CD4-positive, alpha-beta T cell (primary cell): ENCODE results near the gene SASH3. TPM values are rescaled to one million over a fixed set of nuclear protein-coding genes. Genes with fewer than 3 reads are reported as not detected.

Experiments
- ATAC-seq: fragments of 200-7000 bp; cut with Tn5 transposase; one replicate; pipeline ENCODE4 v1.10.0; 2022; ENCODE audit warnings: mild to moderate bottlenecking; ENCODE audit not compliant: poor library complexity
- CTCF ChIA-PET: fragments of 350-600 bp; sonication (Branson Sonifier 250); formaldehyde crosslinking; loops from one replicate; lab custom pipeline; 2021; ENCODE audit warnings: antibody characterized with exemption, inconsistent platforms; lab: Charles Lee
- POLR2A ChIA-PET: fragments of 350-600 bp; sonication (Branson Sonifier 250); formaldehyde crosslinking; loops from one replicate; lab custom pipeline; 2021; ENCODE audit warnings: antibody characterized with exemption, inconsistent platforms; lab: Charles Lee
- DNase-seq, 14 experiments: peaks; one replicate each; pipeline ENCODE4 v3.0.0-alpha.2; 2013 to 2020; ENCODE audit warnings: mixed read lengths in 2 of 14
- H3K27ac ChIP-seq, 2 donors: one replicate each; pipeline versions ENCODE4 v1.5.1 to v1.7.0; 2013; ENCODE audit warnings: low read length in 2 of 2, low read depth in 1 of 2, mild to moderate bottlenecking in 1 of 2
- H3K27me3 ChIP-seq, 2 experiments: 1 replicate in 1 of 2; 2 replicates in 1 of 2; pipeline versions ENCODE4 v1.6.1 to v1.7.0; 2013; ENCODE audit warnings: low read length in 2 of 2, control low read depth in 1 of 2, mild to moderate bottlenecking in 1 of 2, moderate library complexity in 1 of 2; ENCODE audit not compliant: insufficient read depth in 2 of 2, control insufficient read depth in 1 of 2
- H3K36me3 ChIP-seq: one replicate; pipeline ENCODE4 v1.6.1; 2013; ENCODE audit warnings: low read length, control low read depth; ENCODE audit not compliant: insufficient read depth
- H3K4me1 ChIP-seq: one replicate; pipeline ENCODE4 v1.6.1; 2013; ENCODE audit warnings: low read length, control low read depth; ENCODE audit not compliant: insufficient read depth
- H3K4me3 ChIP-seq: one replicate; pipeline ENCODE4 v1.5.1; 2013; ENCODE audit warnings: mild to moderate bottlenecking, low read length, moderate library complexity
- H3K9me3 ChIP-seq, 2 experiments: 1 replicate in 1 of 2; 2 replicates in 1 of 2; pipeline versions ENCODE4 v1.6.1 to v1.7.0; 2013; ENCODE audit warnings: low read length in 2 of 2, mild to moderate bottlenecking in 2 of 2, control low read depth in 1 of 2, moderate library complexity in 1 of 2; ENCODE audit not compliant: control insufficient read depth in 1 of 2, insufficient read depth in 1 of 2
- H3K27ac Mint-ChIP-seq: one replicate; pipeline ENCODE4 v1.8.0; 2020; ENCODE audit warnings: mixed read lengths
- H3K27me3 Mint-ChIP-seq: one replicate; pipeline ENCODE4 v1.8.0; 2021; ENCODE audit warnings: mixed read lengths
- H3K36me3 Mint-ChIP-seq: one replicate; pipeline ENCODE4 v1.8.0; 2021; ENCODE audit warnings: low read depth, mixed read lengths
- H3K4me1 Mint-ChIP-seq: one replicate; pipeline ENCODE4 v1.8.0; 2021; ENCODE audit warnings: low read depth, mixed read lengths
- H3K4me3 Mint-ChIP-seq: one replicate; pipeline ENCODE4 v1.8.0; 2020; ENCODE audit warnings: mild to moderate bottlenecking, mixed read lengths
- H3K9me3 Mint-ChIP-seq: one replicate; pipeline ENCODE4 v1.8.0; 2020; ENCODE audit warnings: mixed read lengths
- CTCF ChIP-seq: fragments of 200-600 bp; IDR thresholded peaks from one replicate; pipeline ENCODE4 v1.8.0; 2022; ENCODE audit warnings: antibody characterized with exemption, mild to moderate bottlenecking
- intact Hi-C, 2 experiments: fragments of 100-400 bp; cut with DNase I in 1 of 2; cut with micrococcal nuclease in 1 of 2; formaldehyde crosslinking; loops; one replicate each; pipeline versions ENCODE4 v1.15.1 to v1.9.0; 2023 to 2025; cut with DNase I, micrococcal nuclease
- total RNA-seq, 174 experiments: library from RNA in 2 of 174; stranded (reverse) in 2 of 174; gene quantifications; one replicate each; pipeline ENCODE4 v1.2.3 and lab custom pipeline; 2021 to 2026

SASH3 gene
- total RNA-seq, 2 experiments from 2014 or later = 69.0 to 70.8 TPM

GRCh38 chrX:129791961-129792570 lies 12.3 kb downstream of the SASH3 start:
- no peaks in the 10 kb centered on the region for H3K9me3 Mint-ChIP-seq
- DNase-seq = no peak
- intact Hi-C loops = loop anchor here in 1 of 2 experiments (5.0 kb wide), 1 partner anchor 35 kb away; no protein-coding TSS in a partner anchor
- no peak for ATAC-seq
- H3K4me3 ChIP-seq = no peak overlapping the region
- no peak for TF ChIP-seq CTCF
- peaks cover 95% of the 10 kb centered on the region for H3K36me3 ChIP-seq
- H3K9me3 ChIP-seq = no peaks in the 10 kb centered on the region
- peak overlapping the region; percentile 33 for H3K27ac Mint-ChIP-seq
- H3K4me1 ChIP-seq = peaks cover 32% of the 10 kb centered on the region
- H3K27me3 ChIP-seq = no peaks in the 10 kb centered on the region
- H3K36me3 Mint-ChIP-seq = peaks cover 75% of the 10 kb centered on the region
- ChIA-PET CTCF (no interaction called here), POLR2A (interaction anchor here (1.1 kb wide), 1 partner anchor 11 kb away, joined by 7 read pairs; no protein-coding TSS in a partner anchor)
- no peak overlapping the region for H3K4me3 Mint-ChIP-seq
- H3K27ac ChIP-seq = peak overlapping the region in 1 of 2 donors; percentile 35
- no peaks in the 10 kb centered on the region for H3K27me3 Mint-ChIP-seq
- peaks cover 7% of the 10 kb centered on the region for H3K4me1 Mint-ChIP-seq

- no peak for ATAC-seq
- Histone ChIP-seq H3K4me1 (peaks cover 26% of the 10 kb centered on the region), H3K9me3 (no peaks in the 10 kb centered on the region), H3K27me3 (no peaks in the 10 kb centered on the region), H3K36me3 (peaks cover 94% of the 10 kb centered on the region), H3K4me3 (no peak overlapping the region), H3K27ac (peak overlapping the region in 1 of 2 donors; percentile 35)
- H3K4me1 Mint-ChIP-seq = peaks cover under 1% of the 10 kb centered on the region
- no peaks in the 10 kb centered on the region for H3K9me3 Mint-ChIP-seq
- H3K36me3 Mint-ChIP-seq = peaks cover 72% of the 10 kb centered on the region
- intact Hi-C loops = loop anchor here in 1 of 2 experiments (5.0 kb wide), 1 partner anchor 35 kb away; no protein-coding TSS in a partner anchor
- no peak for TF ChIP-seq CTCF
- peak overlapping the region; percentile 27 for H3K27ac Mint-ChIP-seq
- H3K27me3 Mint-ChIP-seq = no peaks in the 10 kb centered on the region
- ChIA-PET POLR2A (interaction anchor here (0.9 to 1.1 kb wide), 2 partner anchors 8 to 11 kb away, joined by 3 to 7 read pairs; no protein-coding TSS in a partner anchor), CTCF (no interaction called here)
- no peak for DNase-seq
- no peak overlapping the region for H3K4me3 Mint-ChIP-seq
These were observed 13.0 kb downstream of the SASH3 start for GRCh38 chrX:129792586-129793291.

GRCh38 chrX:129793604-129794191 lies 13.9 kb downstream of the SASH3 start:
- peaks cover 70% of the 10 kb centered on the region for H3K36me3 Mint-ChIP-seq
- Histone ChIP-seq H3K27me3 (no peaks in the 10 kb centered on the region), H3K9me3 (no peaks in the 10 kb centered on the region), H3K4me3 (no peak overlapping the region), H3K36me3 (peaks cover 85% of the 10 kb centered on the region), H3K4me1 (peaks cover 22% of the 10 kb centered on the region), H3K27ac (peak overlapping the region in 1 of 2 donors; percentile 35)
- H3K4me3 Mint-ChIP-seq = no peak overlapping the region
- intact Hi-C loops = loop anchor here in 1 of 2 experiments (5.0 kb wide), 1 partner anchor 36 kb away; no protein-coding TSS in a partner anchor
- TF ChIP-seq CTCF = no peak
- POLR2A ChIA-PET = interaction anchor here (0.9 kb wide), 1 partner anchor 9 kb away, joined by 3 read pairs; no protein-coding TSS in a partner anchor
- CTCF ChIA-PET = no interaction called here
- H3K27ac Mint-ChIP-seq = no peak overlapping the region
- H3K27me3 Mint-ChIP-seq = no peaks in the 10 kb centered on the region
- ATAC-seq = no peak
- H3K4me1 Mint-ChIP-seq = peaks cover 6% of the 10 kb centered on the region
- DNase-seq = no peak
- no peaks in the 10 kb centered on the region for H3K9me3 Mint-ChIP-seq
